Measurements from ENCODE around the gene CDC45.

DNA sequence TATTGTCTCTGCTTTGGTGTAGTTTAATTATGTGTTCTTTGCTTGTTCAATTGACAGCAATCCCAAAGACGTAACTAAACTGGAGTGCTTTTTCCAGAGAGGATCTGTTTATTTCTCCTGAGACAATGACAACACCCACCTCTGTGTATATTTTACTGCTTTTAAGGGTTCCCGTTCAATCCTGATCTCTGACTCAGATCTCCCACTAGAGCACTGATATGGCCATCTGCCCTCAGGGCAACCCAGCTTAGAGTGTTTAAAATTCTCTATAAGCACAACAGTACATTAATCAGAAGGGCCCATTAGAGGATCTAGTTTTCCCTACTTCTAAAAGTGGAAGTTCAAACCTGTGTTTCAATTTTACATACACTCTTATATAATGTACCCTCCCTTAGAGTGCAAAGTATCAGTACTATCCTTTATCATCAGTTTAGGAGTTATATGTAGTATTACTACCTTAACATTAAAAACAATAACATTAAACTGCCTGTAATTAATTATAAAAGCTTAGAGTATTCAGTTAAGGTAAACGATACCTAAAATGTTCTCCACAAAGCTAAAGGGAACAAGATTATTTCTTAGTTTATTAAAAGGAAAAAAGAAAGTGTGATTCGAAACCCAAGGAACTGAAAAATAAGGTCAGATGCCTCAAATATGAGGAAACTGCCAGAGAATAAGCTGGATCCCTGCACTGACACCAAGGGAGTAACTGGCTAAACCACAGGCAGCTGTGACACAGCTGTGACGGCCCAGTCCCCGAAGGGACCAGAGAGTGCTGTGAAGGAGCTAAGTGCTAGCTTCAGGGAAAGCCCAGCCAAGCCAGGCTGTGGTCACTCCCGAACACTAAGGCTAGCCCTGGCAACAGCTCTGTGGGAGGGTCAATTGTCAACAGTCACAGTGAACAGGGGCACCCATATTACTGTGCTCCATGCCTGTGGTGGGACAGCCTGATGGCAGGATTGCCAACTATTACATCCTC is 15.9 kb upstream of the CDC45 start:
- TF ChIP-seq POLR2AphosphoS5 (IDR thresholded peaks at IDR 0.05) = no peak
- no peak for TF ChIP-seq CTCF (IDR thresholded peaks at IDR 0.05 in 8 of 11, conservative IDR thresholded peaks at IDR 0.05 in 3 of 11)
